ENCODE results near the gene DAAM1. TPM values are rescaled to one million over a fixed set of nuclear protein-coding genes. Genes with fewer than 3 reads are reported as not detected.

DAAM1 gene
- total RNA-seq, 1 donor from 2014 or later, result 146 TPM

DNA sequence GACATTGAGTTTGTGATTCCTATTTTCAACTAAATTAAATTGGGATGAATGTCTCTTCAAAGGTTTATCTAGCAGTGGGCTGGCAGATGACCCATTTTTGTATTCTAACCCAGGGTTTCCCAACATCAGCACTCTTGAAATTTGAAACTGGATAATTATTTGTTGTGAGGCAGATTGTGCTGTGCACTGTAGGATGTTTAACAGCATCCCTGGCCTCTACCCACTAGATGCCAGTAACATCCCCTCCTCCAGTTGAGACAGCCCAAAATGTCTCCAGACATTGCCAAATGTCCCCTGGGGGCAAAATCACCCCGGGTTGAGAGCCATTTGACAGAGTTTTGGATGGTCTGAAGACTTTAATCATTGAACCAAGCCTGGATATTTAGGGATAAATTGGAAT lies 11.1 kb downstream of the DAAM1 start:
- H3K27ac Mint-ChIP-seq (ENCODE audit: unreplicated experiment), result no peak overlapping the region
- no peaks in the 10 kb centered on the region for H3K36me3 Mint-ChIP-seq (ENCODE audit: unreplicated experiment)
- H3K27me3 Mint-ChIP-seq (ENCODE audit: unreplicated experiment), result no peaks in the 10 kb centered on the region
- DNase-seq, result no peak
- no peak overlapping the region for H3K4me3 Mint-ChIP-seq (ENCODE audit: unreplicated experiment)
- H3K9me3 Mint-ChIP-seq (ENCODE audit: unreplicated experiment), result no peaks in the 10 kb centered on the region
- peaks cover 6% of the 10 kb centered on the region for H3K4me1 Mint-ChIP-seq (ENCODE audit: low read depth, unreplicated experiment)
- TF ChIP-seq, protein P1, sequence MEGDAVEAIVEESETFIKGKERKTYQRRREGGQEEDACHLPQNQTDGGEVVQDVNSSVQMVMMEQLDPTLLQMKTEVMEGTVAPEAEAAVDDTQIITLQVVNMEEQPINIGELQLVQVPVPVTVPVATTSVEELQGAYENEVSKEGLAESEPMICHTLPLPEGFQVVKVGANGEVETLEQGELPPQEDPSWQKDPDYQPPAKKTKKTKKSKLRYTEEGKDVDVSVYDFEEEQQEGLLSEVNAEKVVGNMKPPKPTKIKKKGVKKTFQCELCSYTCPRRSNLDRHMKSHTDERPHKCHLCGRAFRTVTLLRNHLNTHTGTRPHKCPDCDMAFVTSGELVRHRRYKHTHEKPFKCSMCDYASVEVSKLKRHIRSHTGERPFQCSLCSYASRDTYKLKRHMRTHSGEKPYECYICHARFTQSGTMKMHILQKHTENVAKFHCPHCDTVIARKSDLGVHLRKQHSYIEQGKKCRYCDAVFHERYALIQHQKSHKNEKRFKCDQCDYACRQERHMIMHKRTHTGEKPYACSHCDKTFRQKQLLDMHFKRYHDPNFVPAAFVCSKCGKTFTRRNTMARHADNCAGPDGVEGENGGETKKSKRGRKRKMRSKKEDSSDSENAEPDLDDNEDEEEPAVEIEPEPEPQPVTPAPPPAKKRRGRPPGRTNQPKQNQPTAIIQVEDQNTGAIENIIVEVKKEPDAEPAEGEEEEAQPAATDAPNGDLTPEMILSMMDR (IDR thresholded peaks at IDR 0.05; ENCODE audit: partially characterized antibody, unreplicated experiment), result no peak

DNA sequence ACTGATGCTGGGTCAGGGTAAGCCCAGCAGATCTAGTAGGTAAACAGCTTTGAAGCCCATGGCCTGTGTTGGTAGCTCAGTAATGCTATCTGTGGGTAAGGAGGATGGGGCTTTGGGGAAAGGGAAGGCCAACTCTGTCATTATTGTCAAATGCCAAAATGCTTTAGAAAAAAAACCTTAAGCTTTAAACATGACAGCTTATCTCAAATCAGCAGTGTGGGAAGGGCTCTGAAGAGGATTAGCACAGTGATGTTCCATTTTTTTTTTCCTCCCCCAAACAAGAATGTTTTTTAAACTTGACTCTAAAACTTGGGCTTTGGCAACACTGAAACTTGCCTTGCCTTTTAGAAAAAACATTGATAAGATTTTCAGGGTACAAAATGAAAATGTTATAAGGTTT lies 11.7 kb downstream of the DAAM1 start:
- H3K4me1 Mint-ChIP-seq (ENCODE audit: low read depth, unreplicated experiment), result peaks cover 6% of the 10 kb centered on the region
- H3K27me3 Mint-ChIP-seq (ENCODE audit: unreplicated experiment), result no peaks in the 10 kb centered on the region
- no peak overlapping the region for H3K4me3 Mint-ChIP-seq (ENCODE audit: unreplicated experiment)
- H3K9me3 Mint-ChIP-seq (ENCODE audit: unreplicated experiment), result no peaks in the 10 kb centered on the region
- DNase-seq, result no peak
- H3K36me3 Mint-ChIP-seq (ENCODE audit: unreplicated experiment), result no peaks in the 10 kb centered on the region
- H3K27ac Mint-ChIP-seq (ENCODE audit: unreplicated experiment), result no peak overlapping the region
- TF ChIP-seq, protein P1 (IDR thresholded peaks at IDR 0.05; ENCODE audit: partially characterized antibody, unreplicated experiment), result no peak

DNA sequence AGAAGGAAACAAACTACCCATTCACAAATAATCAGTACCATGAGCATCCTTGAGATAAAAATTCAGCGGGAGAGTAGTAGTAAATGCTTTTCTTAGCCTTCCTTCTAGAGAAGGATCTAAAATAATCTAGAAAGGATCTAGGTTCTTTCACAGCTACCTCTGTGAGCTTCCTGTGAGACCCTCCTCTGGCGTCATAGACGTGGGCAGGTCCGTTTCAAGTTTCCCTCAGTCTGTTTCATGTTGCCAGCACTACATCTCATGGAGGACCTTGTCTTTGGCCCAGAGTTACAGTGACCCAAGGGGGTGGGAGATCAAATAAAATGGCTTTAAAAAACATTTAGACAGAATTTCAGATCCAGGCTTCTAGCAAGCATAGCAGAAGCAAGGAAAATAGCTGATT lies 13.6 kb downstream of the DAAM1 start:
- no peaks in the 10 kb centered on the region for H3K27me3 Mint-ChIP-seq (ENCODE audit: unreplicated experiment)
- H3K4me1 Mint-ChIP-seq (ENCODE audit: low read depth, unreplicated experiment), result peaks cover 6% of the 10 kb centered on the region
- H3K9me3 Mint-ChIP-seq (ENCODE audit: unreplicated experiment), result no peaks in the 10 kb centered on the region
- TF ChIP-seq, protein P1 (IDR thresholded peaks at IDR 0.05; ENCODE audit: partially characterized antibody, unreplicated experiment), result no peak
- H3K4me3 Mint-ChIP-seq (ENCODE audit: unreplicated experiment), result no peak overlapping the region
- no peak overlapping the region for H3K27ac Mint-ChIP-seq (ENCODE audit: unreplicated experiment)
- no peak for DNase-seq
- no peaks in the 10 kb centered on the region for H3K36me3 Mint-ChIP-seq (ENCODE audit: unreplicated experiment)

DNA sequence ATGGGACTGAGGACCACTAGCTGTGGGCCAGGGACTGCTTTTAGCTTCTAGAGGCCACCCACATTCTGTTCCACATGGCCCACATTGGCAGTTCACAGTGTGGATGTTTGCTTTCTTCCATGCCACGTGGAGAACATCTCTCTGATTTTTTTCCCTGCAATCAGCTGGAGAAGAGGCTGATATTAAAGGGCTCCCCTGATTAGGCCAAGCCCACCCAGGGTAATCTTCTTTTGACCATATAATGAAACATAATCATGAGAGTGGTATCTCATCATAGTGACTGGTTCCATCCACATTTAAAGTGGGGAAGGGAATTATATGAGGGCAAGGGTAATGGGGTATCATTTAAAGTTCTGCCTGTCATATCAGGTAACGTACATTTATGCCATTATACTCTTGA lies 15.8 kb downstream of the DAAM1 start:
- DNase-seq, result no peak
- no peaks in the 10 kb centered on the region for H3K27me3 Mint-ChIP-seq (ENCODE audit: unreplicated experiment)
- no peak overlapping the region for H3K27ac Mint-ChIP-seq (ENCODE audit: unreplicated experiment)
- H3K9me3 Mint-ChIP-seq (ENCODE audit: unreplicated experiment), result no peaks in the 10 kb centered on the region
- no peaks in the 10 kb centered on the region for H3K36me3 Mint-ChIP-seq (ENCODE audit: unreplicated experiment)
- peaks cover 6% of the 10 kb centered on the region for H3K4me1 Mint-ChIP-seq (ENCODE audit: low read depth, unreplicated experiment)
- no peak overlapping the region for H3K4me3 Mint-ChIP-seq (ENCODE audit: unreplicated experiment)
- TF ChIP-seq, protein P1 (IDR thresholded peaks at IDR 0.05; ENCODE audit: partially characterized antibody, unreplicated experiment), result no peak

DNA sequence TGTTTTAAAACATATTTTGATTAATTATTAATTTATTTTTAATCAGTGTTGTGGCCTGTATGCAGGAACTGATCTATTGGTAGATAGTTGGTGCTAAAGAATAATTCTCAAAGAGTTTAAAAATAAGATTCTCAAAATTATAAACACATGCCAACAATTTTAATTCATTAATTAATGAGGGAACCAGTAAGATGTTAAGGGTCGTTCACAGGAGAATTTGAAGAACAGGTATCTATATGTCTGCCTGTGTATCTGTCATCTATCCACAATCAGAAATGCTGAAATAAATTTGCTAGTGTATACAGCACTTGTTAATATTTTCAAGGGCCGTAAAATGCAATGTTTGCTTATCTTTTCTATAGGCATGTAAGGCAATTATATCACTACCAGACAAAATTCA lies 18.4 kb downstream of the DAAM1 start:
- H3K4me3 Mint-ChIP-seq (ENCODE audit: unreplicated experiment), result no peak overlapping the region
- no peak overlapping the region for H3K27ac Mint-ChIP-seq (ENCODE audit: unreplicated experiment)
- H3K4me1 Mint-ChIP-seq (ENCODE audit: low read depth, unreplicated experiment), result peaks cover 6% of the 10 kb centered on the region
- H3K9me3 Mint-ChIP-seq (ENCODE audit: unreplicated experiment), result no peaks in the 10 kb centered on the region
- TF ChIP-seq, protein P1 (IDR thresholded peaks at IDR 0.05; ENCODE audit: partially characterized antibody, unreplicated experiment), result no peak
- H3K27me3 Mint-ChIP-seq (ENCODE audit: unreplicated experiment), result no peaks in the 10 kb centered on the region
- no peaks in the 10 kb centered on the region for H3K36me3 Mint-ChIP-seq (ENCODE audit: unreplicated experiment)
- DNase-seq, result no peak

Data from glutamatergic neuron (in vitro differentiated cells).